GM18499 (cell line): ENCODE measurements around the gene CHSY1.

ENCODE experiments used
- ATAC-seq: cut with Tn5 transposase; IDR thresholded peaks from one replicate; pipeline ENCODE4 v1.9.1; 2021; ENCODE audit warnings: moderate number of reproducible peaks; ENCODE audit not compliant: insufficient read depth, unreplicated experiment

The CHSY1 gene

GRCh38 chr15:101269479-101270223, 17.8 kb upstream of the CHSY1 start:
- no peak for ATAC-seq

DNA sequence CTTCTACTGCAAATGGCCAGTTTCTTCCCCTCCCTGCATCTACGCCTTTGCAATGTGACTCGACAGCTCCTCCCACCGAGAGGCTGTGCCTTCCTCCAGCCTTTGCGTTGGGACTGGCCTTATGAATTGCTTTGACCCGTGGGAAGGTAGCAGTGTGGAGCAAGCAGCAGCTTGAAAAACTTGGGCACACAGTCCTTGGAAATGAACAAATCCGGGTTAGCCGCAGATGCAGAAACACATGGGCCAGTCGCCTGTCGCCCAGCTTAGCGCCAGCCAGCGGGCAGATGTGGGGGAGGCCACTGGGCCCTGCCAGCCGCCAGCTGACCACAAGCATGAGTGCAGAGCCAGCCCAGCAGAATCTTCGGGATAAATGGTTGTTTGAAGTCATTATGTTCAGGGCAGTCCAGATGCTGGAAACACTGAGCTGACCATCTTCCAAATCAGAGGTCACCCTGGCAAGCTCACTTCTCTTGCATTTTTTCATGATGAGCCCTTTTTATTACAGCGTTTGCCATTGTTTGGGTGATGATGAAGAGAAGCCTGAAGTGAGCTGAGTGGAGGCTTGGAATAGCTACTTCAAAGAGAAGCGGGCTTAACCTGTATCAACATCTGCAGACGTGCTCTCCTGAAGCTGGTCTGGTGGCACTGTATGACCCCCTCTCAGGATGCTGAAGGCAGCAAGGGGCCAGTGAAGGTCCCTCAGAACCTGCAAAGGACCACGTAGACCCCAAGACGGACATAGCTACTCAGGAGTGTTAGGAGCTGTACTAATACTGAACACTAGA, 15.7 kb upstream of the CHSY1 start:
- no peak for ATAC-seq

DNA sequence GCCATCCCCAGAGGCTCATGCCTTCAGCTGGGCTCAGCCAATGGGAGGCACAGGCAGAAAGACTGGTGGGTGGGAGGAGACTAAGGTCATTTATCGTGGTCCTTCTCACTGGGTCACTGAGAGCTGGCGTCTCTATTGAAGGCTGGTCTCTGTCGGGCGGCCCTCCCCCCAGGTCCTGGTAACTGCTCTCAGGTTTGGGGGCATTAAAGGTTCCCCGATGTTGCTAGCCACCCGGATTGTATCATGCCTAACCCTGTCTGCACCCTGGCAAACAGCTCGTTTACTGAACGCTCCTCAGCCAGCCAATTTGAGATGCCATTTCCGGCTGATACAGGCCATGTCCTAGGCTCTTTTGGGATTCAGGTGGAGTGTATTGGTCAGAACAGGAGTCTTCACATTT, 14.9 kb upstream of the CHSY1 start:
- ATAC-seq = no peak

DNA sequence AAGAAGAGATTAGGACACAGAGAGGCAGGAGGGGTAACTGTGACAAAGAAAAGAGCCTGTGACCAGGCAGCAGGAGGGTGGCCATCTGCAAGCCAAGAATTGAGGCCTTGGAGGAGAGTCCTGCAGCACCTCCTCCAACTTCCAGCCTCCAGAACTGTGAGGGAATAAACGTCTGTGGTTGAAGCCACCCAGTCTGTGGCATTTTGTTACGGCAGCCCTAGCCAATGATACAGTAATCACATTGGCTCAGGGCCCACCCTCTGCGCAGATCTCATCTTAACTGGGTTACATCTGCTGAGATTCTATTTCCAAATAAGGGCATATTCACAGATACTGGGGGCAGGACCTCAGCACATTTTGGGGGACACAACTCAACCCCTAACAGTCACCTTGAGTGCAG, 14.2 kb upstream of the CHSY1 start:
- no peak for ATAC-seq

- no peak for ATAC-seq
Measured at GRCh38 chr15:101264911-101265641, 13.2 kb upstream of the CHSY1 start.

GRCh38 chr15:101264011-101264410, 12.2 kb upstream of the CHSY1 start:
- ATAC-seq = no peak

GRCh38 chr15:101262551-101262950, 10.7 kb upstream of the CHSY1 start:
- no peak for ATAC-seq

DNA sequence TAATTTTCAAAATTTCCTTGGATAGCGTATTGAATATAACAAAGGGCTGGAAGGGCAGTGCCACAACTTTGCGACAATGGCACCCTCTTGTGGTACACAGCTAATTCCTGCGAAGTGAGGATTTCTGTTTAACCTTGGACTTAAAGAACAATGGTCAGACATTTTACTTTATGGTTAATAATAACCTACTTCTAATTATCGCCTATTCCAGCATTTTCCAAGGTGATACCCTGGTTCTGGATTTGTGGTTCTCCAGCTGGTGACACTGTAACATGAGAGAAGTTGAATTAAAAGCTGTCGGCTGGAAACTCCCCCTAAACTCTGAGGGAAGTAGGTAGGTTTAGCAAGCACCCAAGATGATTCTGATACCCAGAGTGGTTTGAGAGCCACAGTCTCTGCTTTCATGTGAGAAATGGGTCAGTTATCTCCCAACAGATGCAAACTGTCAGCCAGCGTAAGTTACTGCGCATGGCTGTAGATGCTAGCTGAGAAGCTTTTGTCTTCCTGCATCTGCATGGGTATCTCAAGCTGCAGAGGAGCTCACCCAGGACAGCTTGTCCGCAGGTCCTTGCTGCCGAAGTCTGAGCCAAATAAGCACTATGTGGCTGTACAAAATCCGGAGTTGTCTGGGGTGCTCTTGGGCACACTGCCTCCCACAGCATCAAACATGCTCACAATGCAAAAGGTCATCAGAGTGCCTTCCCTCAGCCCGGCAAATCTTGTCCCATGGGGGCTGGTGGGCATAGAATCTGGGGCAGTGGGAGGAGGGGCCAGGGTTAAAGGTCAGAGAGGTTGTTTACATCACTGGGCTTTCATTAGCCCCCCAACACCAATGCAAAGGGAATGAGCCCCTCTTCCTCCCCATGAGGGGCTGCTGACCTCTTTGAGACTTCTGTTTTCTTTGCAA, 6.6 kb upstream of the CHSY1 start:
- no peak for ATAC-seq

DNA sequence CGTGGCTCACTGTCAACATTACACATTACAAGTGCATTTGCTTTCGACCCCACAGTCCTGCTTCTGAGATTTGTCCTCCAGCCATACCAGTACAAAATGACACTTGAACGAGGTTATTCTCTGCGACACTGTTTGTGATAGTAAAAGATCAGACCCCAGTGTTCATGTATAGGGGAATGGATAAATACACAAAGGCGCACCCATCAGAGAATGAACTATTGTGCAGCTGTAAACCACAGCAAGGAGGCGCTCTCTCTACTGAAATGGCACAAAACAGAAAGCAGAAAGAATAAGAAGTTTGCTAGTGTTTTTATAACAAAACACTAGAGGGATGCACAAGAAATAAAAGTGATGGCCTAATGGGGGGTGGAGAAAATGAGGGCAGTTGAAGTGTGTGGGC, 4.9 kb upstream of the CHSY1 start:
- no peak for ATAC-seq

DNA sequence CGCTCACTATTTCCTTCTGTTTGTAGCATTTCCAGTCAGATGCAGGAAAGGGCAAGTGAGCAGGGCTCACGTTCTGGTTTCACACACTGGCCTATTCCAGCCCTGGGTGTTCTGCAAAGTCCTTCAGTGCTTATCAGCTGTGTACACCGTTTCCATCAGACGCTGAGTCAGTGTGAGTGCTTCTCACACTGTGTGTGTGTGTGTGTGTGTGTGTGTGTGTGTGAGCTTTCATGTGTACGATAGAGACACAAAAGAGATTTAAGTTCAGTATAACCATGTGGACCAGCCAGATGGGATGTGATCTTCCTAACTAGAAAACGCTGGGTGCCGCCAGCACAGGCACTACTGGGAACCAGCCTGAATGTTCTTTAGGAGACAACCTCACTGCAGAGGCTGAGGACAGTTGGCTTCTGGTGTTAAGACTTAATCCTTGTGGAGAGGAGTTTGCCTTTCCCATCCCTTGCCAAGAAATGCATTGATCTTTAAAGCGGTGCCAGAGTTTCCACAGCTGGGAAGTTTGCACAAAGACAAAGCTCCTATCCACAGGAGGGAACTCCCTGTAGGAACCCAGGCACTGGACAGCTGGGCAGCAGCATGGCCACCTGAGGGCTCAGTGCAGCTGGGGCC, 3.9 kb upstream of the CHSY1 start:
- ATAC-seq = no peak

- no peak for ATAC-seq
Measured at GRCh38 chr15:101255051-101255395, 3.2 kb upstream of the CHSY1 start.

GRCh38 chr15:101254157-101255050, 2.6 kb upstream of the CHSY1 start:
- no peak for ATAC-seq

DNA sequence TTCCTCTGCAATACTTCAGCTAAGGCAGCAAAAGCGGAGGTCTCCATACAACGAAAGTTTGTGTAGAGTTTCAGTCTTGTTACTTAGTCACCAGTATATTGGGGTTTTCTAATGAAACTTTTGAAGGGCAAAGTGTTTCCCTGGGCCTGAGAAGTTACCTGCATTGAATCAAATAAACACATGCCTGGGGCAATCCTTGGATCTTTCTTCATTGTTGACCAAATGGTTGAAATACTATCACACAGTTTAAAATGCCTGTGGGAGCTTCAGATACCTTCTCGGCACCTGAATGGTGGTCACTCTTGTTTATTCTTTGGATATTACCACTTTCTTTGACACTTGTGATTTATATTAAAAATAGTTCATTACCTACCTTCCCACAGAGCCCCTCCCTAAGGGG, 988 bp upstream of the CHSY1 start:
- ATAC-seq = no peak

GRCh38 chr15:101250873-101251829, 697 bp downstream of the CHSY1 start:
- no peak for ATAC-seq

DNA sequence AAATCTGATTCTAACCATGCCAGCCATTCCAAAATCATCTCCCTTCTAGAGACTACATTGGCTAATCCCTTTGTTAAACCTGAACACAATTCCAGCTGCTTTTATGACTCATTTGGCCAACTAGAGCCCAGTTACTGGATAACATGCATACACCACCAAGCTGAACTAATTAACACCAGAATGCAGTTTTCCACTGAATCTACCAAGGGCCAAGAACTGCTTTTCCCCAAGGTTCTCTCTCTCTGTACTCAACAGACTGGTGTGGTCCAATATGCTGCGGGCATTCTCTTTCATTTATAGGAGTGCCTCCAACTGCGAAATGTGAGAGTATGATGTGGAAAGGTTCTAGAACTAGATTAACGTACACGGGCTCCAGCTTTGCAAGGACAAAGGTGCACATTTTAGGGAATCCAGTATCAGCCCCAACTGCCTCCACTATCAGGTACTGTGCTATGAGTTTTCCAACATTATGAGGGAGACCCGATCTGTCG, 1.5 kb downstream of the CHSY1 start:
- no peak for ATAC-seq

GRCh38 chr15:101248274-101248673, 3.6 kb downstream of the CHSY1 start:
- ATAC-seq = no peak
